Chondrocyte (in vitro differentiated cells): ENCODE results near the gene KLHL26. TPM values are rescaled to one million over a fixed set of nuclear protein-coding genes. Genes with fewer than 3 reads are reported as not detected.
"Not testable (repeated sequence)": the region's sequence is repeated elsewhere in the genome, so short reads cannot be mapped to it uniquely, and the experiment has no call there.

ENCODE experiments used
- DNase-seq: peaks from one replicate; pipeline ENCODE4 v3.0.0; 2021; ENCODE audit warnings: mixed read lengths, low spot score
- H3K27ac Mint-ChIP-seq: one replicate; pipeline ENCODE4 v1.8.0; 2021; ENCODE audit warnings: mild to moderate bottlenecking, moderate library complexity, mixed read lengths; ENCODE audit not compliant: unreplicated experiment
- H3K27me3 Mint-ChIP-seq: 2 replicates; pipeline ENCODE4 v1.8.0; 2021; ENCODE audit warnings: low read depth, mixed read lengths
- H3K36me3 Mint-ChIP-seq: 2 replicates; pipeline ENCODE4 v1.8.0; 2021; ENCODE audit warnings: low read depth, mixed read lengths
- H3K4me1 Mint-ChIP-seq: 2 replicates; pipeline ENCODE4 v1.8.0; 2021; ENCODE audit warnings: low read depth, mild to moderate bottlenecking, mixed read lengths
- H3K4me3 Mint-ChIP-seq: one replicate; pipeline ENCODE4 v1.8.0; 2021; ENCODE audit warnings: mild to moderate bottlenecking, moderate library complexity, mixed read lengths; ENCODE audit not compliant: unreplicated experiment
- H3K9me3 Mint-ChIP-seq: 2 replicates; pipeline ENCODE4 v1.8.0; 2021; ENCODE audit warnings: low read depth, mixed read lengths
- total RNA-seq: library from RNA; stranded (reverse); gene quantifications from 3 replicates; pipeline ENCODE4 v1.2.1, GENCODE V29; 2021
- TF ChIP-seq, protein P1 (sequence below): fragments of 200-600 bp; sonication (generic); IDR thresholded peaks from 2 replicates; pipeline ENCODE4 v1.5.0; 2021; ENCODE audit warnings: antibody characterized with exemption, mild to moderate bottlenecking, moderate library complexity

KLHL26 gene
- total RNA-seq, 1 donor from 2014 or later, result 9.8 TPM

- no peak overlapping the region for H3K27ac Mint-ChIP-seq
- TF ChIP-seq, protein P1, sequence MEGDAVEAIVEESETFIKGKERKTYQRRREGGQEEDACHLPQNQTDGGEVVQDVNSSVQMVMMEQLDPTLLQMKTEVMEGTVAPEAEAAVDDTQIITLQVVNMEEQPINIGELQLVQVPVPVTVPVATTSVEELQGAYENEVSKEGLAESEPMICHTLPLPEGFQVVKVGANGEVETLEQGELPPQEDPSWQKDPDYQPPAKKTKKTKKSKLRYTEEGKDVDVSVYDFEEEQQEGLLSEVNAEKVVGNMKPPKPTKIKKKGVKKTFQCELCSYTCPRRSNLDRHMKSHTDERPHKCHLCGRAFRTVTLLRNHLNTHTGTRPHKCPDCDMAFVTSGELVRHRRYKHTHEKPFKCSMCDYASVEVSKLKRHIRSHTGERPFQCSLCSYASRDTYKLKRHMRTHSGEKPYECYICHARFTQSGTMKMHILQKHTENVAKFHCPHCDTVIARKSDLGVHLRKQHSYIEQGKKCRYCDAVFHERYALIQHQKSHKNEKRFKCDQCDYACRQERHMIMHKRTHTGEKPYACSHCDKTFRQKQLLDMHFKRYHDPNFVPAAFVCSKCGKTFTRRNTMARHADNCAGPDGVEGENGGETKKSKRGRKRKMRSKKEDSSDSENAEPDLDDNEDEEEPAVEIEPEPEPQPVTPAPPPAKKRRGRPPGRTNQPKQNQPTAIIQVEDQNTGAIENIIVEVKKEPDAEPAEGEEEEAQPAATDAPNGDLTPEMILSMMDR, result no peak
- H3K27me3 Mint-ChIP-seq, result peaks cover 6% of the 10 kb centered on the region
- DNase-seq, result no peak
- H3K4me1 Mint-ChIP-seq, result peaks cover 9% of the 10 kb centered on the region
- H3K4me3 Mint-ChIP-seq, result no peak overlapping the region
- H3K36me3 Mint-ChIP-seq, result no peaks in the 10 kb centered on the region
- no peaks in the 10 kb centered on the region for H3K9me3 Mint-ChIP-seq
These were observed 37.3 kb upstream of the KLHL26 start for GRCh38 chr19:18599485-18599884.

GRCh38 chr19:18600692-18601397 is 36.0 kb upstream of the KLHL26 start:
- H3K4me1 Mint-ChIP-seq, H3K27ac Mint-ChIP-seq, H3K9me3 Mint-ChIP-seq, H3K36me3 Mint-ChIP-seq, DNase-seq, H3K4me3 Mint-ChIP-seq: not testable (repeated sequence)
- peaks cover 14% of the 10 kb centered on the region for H3K27me3 Mint-ChIP-seq

DNA sequence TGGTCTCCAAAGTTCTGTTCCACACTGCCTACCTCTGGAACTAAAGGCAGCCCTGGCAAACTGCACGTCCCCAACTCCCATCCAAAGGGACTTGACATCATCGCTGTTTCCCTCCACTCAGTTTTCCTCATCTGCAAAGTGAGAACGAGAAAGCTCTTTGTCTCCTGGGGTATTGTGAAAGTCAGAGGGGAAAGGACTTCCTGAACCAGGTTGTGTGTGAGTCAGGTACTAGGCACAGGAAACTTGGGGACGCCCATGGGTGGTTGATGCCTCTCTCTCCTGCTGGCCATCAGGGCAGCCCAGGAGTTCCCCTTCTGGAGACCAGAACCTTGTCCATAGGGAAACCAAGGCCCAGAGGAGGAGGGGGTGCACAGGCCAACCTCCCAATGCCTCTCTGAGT is 35.0 kb upstream of the KLHL26 start:
- Mint-ChIP-seq H3K4me3 (no peak overlapping the region), H3K9me3 (no peaks in the 10 kb centered on the region), H3K4me1 (peaks cover 9% of the 10 kb centered on the region), H3K27ac (no peak overlapping the region), H3K27me3 (peaks cover 14% of the 10 kb centered on the region), H3K36me3 (no peaks in the 10 kb centered on the region)
- TF ChIP-seq, protein P1, result no peak
- no peak for DNase-seq

DNA sequence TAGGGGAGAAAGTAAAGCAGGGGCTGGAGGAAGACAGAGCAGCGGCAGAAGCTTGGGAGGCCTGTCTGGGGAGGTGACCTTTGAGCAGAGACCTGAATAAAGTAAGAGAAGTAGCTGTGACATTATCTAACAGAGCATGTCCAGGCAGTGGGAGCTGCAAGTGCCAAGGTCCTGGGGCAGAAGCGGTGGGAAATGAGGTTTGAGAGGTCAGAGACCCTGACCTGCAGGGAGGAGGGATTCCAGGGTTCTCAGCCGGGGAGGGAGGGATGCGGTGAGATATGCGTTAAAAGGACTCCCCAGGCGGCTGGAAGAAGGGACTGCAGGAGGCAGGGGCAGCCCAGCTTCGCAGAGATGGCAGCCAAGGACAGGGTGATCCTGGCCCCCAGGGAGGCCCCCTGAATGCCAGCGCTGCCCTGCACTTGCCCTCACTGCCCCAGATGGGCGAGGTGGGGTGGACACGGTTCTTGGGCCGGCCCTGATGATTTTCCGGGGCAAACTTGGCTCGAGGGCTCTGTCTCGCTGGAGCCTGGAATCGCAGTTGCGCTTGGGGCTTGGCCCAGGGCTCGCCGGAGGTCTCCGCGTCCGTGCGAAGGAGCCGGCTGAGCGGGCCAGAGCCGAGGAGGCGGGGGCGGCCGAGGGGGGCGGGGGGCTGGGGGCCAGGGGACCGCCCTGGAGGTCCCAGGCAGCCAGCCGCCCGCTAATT is 33.4 kb upstream of the KLHL26 start:
- Mint-ChIP-seq H3K9me3 (no peaks in the 10 kb centered on the region), H3K4me1 (peaks cover 15% of the 10 kb centered on the region), H3K27ac (no peak overlapping the region), H3K36me3 (no peaks in the 10 kb centered on the region), H3K4me3 (no peak overlapping the region), H3K27me3 (peaks cover 21% of the 10 kb centered on the region)
- TF ChIP-seq, protein P1, result peak; percentile 49
- DNase-seq, result no peak

- no peak for DNase-seq
- Mint-ChIP-seq H3K27me3 (peaks cover 29% of the 10 kb centered on the region), H3K4me1 (peaks cover 15% of the 10 kb centered on the region)
These were observed 32.6 kb upstream of the KLHL26 start for GRCh38 chr19:18603958-18604819.

More at GRCh38 chr19:18603958-18604819, 32.6 kb upstream of the KLHL26 start:
- Mint-ChIP-seq H3K36me3 (peaks cover 2% of the 10 kb centered on the region), H3K27ac (no peak overlapping the region), H3K9me3 (no peaks in the 10 kb centered on the region), H3K4me3 (no peak overlapping the region)
- TF ChIP-seq, protein P1, result no peak
